Effector memory CD8-positive, alpha-beta T cell (primary cell): Measurements from ENCODE around the gene SPG7.
A peak's percentile ranks its signal among the peaks of the same experiment; 100 is the strongest.

Source experiments
- ATAC-seq: fragments of 150-1000 bp; cut with Tn5 transposase; replicated peaks from 2 replicates; pipeline ENCODE4 v1.10.0; 2021; ENCODE audit warnings: mild to moderate bottlenecking, moderate library complexity
- DNase-seq, 3 experiments: peaks; one replicate each; pipeline ENCODE4 v3.0.0; 2021
- H3K27ac Mint-ChIP-seq, 2 donors: one replicate each; pipeline ENCODE4 v1.8.0; 2022; ENCODE audit warnings: mild to moderate bottlenecking in 2 of 2, mixed read lengths in 2 of 2, moderate library complexity in 2 of 2
- H3K27me3 Mint-ChIP-seq, 2 donors: one replicate each; pipeline ENCODE4 v1.8.0; 2022; ENCODE audit warnings: mixed read lengths in 2 of 2
- H3K36me3 Mint-ChIP-seq: one replicate; pipeline ENCODE4 v1.8.0; 2022; ENCODE audit warnings: mild to moderate bottlenecking, moderate library complexity, mixed read lengths; ENCODE audit not compliant: insufficient read depth
- H3K4me1 Mint-ChIP-seq, 2 donors: one replicate each; pipeline ENCODE4 v1.8.0; 2022; ENCODE audit warnings: low read depth in 2 of 2, mixed read lengths in 2 of 2
- H3K4me3 Mint-ChIP-seq, 2 donors: one replicate each; pipeline ENCODE4 v1.8.0; 2022; ENCODE audit warnings: mild to moderate bottlenecking in 2 of 2, mixed read lengths in 2 of 2, moderate library complexity in 2 of 2
- H3K9me3 Mint-ChIP-seq, 2 donors: one replicate each; pipeline ENCODE4 v1.8.0; 2022; ENCODE audit warnings: mixed read lengths in 2 of 2

The SPG7 gene

GRCh38 chr16:89595330-89596060 lies 87.3 kb downstream of the SPG7 start:
- ATAC-seq (no peak), DNase-seq (no peak)
- Mint-ChIP-seq H3K36me3 (peaks cover 12% of the 10 kb centered on the region), H3K27me3 (no peaks in the 10 kb centered on the region), H3K4me3 (no peak overlapping the region), H3K4me1 (peaks cover 14 to 17% of the 10 kb centered on the region in 2 donors), H3K27ac (no peak overlapping the region), H3K9me3 (no peaks in the 10 kb centered on the region)

DNA sequence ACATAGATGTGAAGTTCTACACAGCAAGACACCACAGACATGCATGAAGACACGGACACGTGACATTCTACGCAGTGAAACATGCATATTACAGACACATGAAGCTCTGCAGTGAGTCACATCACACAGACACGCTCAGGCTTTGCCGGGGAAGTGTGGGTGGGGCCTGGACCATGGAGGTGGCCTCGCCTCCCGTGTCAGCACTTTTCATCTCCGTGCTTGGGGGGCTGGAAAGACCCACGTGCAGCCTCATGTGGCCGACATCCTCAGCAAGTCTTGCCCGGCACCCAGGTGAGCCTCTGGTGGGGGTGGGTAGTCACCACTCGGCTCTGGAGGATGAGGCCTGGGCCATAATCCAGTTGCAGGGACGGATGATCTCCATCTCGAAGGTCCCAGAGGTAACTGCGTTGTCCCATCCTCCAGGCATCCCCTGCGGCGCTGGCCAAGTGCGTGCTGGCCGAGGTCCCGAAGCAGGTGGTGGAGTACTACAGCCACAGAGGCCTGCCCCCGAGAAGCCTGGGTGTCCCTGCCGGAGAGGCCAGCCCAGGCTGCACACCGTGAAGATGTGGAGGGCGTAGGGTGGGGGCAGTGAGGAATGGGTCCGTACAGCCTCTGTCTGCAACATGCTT lies 88.0 kb downstream of the SPG7 start:
- ATAC-seq (no peak), DNase-seq (no peak)
- Mint-ChIP-seq H3K4me1 (peaks cover 14 to 17% of the 10 kb centered on the region in 2 donors), H3K36me3 (peaks cover 12% of the 10 kb centered on the region), H3K27ac (no peak overlapping the region), H3K9me3 (no peaks in the 10 kb centered on the region), H3K27me3 (no peaks in the 10 kb centered on the region), H3K4me3 (no peak overlapping the region)

DNA sequence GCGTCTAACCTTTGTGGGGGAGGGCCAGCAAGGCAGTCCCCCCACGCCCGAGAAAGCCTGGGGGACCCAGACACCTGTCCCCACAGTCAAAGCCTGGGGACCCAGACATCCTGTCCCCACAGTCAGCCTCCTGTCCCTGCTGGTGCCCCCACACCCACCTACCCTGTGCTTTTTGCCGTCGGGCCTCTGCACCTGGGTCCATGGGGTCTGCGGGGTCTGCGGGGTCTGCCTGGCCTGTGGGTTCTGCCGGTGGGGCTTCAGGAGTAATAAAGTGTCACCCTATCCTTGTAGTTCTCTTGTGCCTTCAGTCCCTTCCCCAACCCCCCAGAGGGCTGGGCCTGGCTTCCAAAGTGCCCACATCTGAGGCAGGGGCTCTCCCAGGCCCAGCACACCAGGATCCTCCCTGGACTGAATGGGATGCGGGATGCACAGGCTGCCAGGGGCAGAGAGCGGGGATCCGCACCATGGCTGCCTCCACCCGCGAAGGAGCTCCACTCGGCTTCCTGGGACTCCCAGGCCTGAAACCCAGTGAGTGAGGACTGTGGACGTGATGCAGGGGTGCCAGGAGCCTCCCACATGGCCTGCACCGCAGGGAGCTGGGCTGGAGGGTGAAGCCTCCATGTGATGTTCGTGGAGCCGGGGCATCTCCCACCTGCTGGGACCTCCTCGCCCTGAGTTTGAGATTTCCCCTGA lies 88.9 kb downstream of the SPG7 start:
- Mint-ChIP-seq H3K4me1 (peaks cover 16 to 18% of the 10 kb centered on the region in 2 donors), H3K27ac (no peak overlapping the region), H3K4me3 (no peak overlapping the region), H3K36me3 (peaks cover 12% of the 10 kb centered on the region), H3K27me3 (no peaks in the 10 kb centered on the region), H3K9me3 (no peaks in the 10 kb centered on the region)
- no peak for ATAC-seq
- DNase-seq: no peak

DNA sequence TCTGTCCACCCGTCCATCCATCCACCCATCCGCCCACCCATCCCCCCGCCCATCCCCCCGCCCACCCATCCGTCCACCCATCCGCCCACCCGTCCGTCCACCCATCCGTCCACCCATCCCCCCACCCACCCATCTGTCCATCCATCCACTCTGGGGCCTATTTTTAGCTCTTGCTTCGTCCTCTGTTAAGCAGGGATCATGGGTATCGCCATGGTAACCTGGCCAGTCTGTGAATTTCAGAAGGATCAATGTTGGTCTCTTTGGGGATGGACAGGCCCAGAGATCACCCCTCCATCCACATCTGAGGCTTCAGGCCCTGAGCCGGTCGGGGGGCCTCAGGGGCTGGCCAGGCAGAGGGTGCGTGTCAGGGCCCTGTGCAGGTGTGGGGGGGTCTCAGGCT lies 90.0 kb downstream of the SPG7 start:
- Mint-ChIP-seq H3K27ac (no peak overlapping the region), H3K9me3 (no peaks in the 10 kb centered on the region), H3K4me3 (no peak overlapping the region), H3K36me3 (peaks cover 12% of the 10 kb centered on the region), H3K27me3 (no peaks in the 10 kb centered on the region), H3K4me1 (peaks cover 27 to 29% of the 10 kb centered on the region in 2 donors)
- no peak for ATAC-seq
- no peak for DNase-seq

GRCh38 chr16:89599451-89599858 lies 91.3 kb downstream of the SPG7 start:
- H3K36me3 Mint-ChIP-seq: peaks cover 12% of the 10 kb centered on the region
- no peak overlapping the region for H3K4me3 Mint-ChIP-seq
- H3K27me3 Mint-ChIP-seq: no peaks in the 10 kb centered on the region
- ATAC-seq: peak; percentile 55
- H3K4me1 Mint-ChIP-seq: peaks cover 18 to 23% of the 10 kb centered on the region in 2 donors
- H3K9me3 Mint-ChIP-seq: no peaks in the 10 kb centered on the region
- peak overlapping the region in 1 of 2 donors; percentile 71 for H3K27ac Mint-ChIP-seq
- DNase-seq: peak; percentile 25 to 43 (median 36)

DNA sequence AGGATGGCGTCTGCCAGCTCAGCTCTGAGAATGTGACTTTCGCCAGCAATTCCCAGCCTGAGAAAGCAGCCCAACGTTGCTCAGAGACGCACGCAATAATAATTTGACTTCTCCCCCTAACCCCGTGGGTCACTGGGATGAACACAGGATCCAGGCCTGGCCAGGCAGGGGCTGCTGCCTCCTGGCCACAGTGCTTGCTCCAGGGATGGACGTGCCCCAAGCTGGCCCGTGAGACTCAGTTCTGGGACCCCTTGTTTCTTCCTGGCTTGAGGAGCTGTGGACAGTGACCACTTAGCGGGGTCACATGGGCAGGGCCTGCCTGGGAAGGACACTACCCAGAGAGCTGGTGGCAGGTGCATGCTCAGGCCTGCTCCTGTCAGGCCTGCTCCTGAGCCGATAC lies 91.7 kb downstream of the SPG7 start:
- H3K27me3 Mint-ChIP-seq: no peaks in the 10 kb centered on the region
- H3K4me1 Mint-ChIP-seq: peaks cover 18 to 23% of the 10 kb centered on the region in 2 donors
- peaks cover 12% of the 10 kb centered on the region for H3K36me3 Mint-ChIP-seq
- H3K4me3 Mint-ChIP-seq: no peak overlapping the region
- ATAC-seq: no peak
- H3K9me3 Mint-ChIP-seq: no peaks in the 10 kb centered on the region
- no peak for DNase-seq
- peak overlapping the region in 1 of 2 donors; percentile 17 for H3K27ac Mint-ChIP-seq

- Mint-ChIP-seq H3K27ac (peak overlapping the region; percentile 17 to 76), H3K4me3 (no peak overlapping the region), H3K4me1 (peaks cover 18 to 23% of the 10 kb centered on the region in 2 donors), H3K27me3 (no peaks in the 10 kb centered on the region), H3K36me3 (peaks cover 12% of the 10 kb centered on the region), H3K9me3 (no peaks in the 10 kb centered on the region)
- no peak for DNase-seq
- no peak for ATAC-seq
These were observed 92.2 kb downstream of the SPG7 start for GRCh38 chr16:89600427-89600826.

DNA sequence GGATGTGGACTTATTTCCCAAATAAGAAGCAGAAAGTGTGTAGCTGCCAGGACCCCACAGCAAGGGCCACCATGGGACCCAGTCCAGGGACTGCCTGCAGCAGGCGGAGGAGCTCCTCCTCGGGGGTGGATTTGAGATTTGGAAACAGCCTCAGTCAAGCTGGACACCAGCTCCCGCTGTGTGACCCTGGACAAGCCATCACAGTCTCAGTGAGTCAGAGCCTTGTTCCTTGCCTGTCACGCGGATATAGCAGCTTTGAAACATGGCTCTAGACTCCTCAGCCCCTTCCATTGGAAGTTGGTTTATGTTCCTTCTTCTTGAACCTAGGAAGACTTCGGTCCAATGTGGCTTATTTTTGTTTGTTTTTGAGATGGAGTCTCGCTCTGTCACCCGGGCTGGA lies 92.8 kb downstream of the SPG7 start:
- ATAC-seq (no peak), DNase-seq (no peak)
- no peaks in the 10 kb centered on the region for H3K27me3 Mint-ChIP-seq
- peak overlapping the region; percentile 17 to 76 for H3K27ac Mint-ChIP-seq
- peaks cover 12% of the 10 kb centered on the region for H3K36me3 Mint-ChIP-seq
- no peaks in the 10 kb centered on the region for H3K9me3 Mint-ChIP-seq
- no peak overlapping the region for H3K4me3 Mint-ChIP-seq
- peaks cover 18 to 20% of the 10 kb centered on the region in 2 donors for H3K4me1 Mint-ChIP-seq

GRCh38 chr16:89601906-89602272 lies 93.7 kb downstream of the SPG7 start:
- H3K27ac Mint-ChIP-seq: no peak overlapping the region
- peaks cover 18 to 20% of the 10 kb centered on the region in 2 donors for H3K4me1 Mint-ChIP-seq
- ATAC-seq (no peak), DNase-seq (no peak)
- no peaks in the 10 kb centered on the region for H3K27me3 Mint-ChIP-seq
- peaks cover 12% of the 10 kb centered on the region for H3K36me3 Mint-ChIP-seq
- peak overlapping the region in 1 of 2 donors; percentile 63 for H3K4me3 Mint-ChIP-seq
- H3K9me3 Mint-ChIP-seq: no peaks in the 10 kb centered on the region

DNA sequence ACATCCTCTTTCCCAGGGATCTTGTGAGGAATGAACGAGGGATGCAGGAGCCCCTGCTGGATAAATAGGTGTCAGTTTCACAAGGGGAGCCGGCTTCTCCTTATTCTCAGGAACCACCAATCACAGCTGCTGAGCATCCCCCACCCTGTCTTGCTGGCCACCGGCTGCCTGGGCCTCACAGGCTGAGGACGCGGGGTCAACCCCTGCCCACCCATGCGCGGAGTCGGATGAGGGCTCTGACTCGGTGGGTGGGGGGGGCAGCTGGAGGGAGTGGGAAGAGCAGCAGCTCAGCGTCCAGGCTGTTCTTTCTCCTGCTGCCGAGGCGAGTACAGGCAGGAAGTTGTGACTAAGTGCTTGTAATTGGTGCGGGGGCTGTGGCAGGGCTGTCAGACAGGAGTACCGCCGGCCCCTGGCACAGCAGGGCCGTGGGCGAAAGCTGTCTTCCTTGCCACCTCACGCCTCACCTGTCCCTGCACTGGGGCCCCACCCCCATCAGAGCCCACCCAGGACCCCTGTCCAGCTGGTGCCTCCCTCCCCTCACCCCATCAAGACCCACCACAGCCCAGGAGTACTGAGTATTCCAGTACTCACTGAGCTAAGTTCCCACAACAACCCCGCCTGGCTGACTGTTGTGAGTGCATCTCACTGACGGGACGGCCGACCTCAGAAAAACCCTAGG lies 94.2 kb downstream of the SPG7 start:
- DNase-seq: peak; percentile 46 to 51 (median 50)
- peak; percentile 90 for ATAC-seq
- peak overlapping the region; percentile 25 to 49 for H3K27ac Mint-ChIP-seq
- no peaks in the 10 kb centered on the region for H3K9me3 Mint-ChIP-seq
- H3K4me3 Mint-ChIP-seq: peak overlapping the region; percentile 48 to 63
- H3K4me1 Mint-ChIP-seq: peaks cover 18 to 20% of the 10 kb centered on the region in 2 donors
- no peaks in the 10 kb centered on the region for H3K27me3 Mint-ChIP-seq
- H3K36me3 Mint-ChIP-seq: peaks cover 12% of the 10 kb centered on the region

DNA sequence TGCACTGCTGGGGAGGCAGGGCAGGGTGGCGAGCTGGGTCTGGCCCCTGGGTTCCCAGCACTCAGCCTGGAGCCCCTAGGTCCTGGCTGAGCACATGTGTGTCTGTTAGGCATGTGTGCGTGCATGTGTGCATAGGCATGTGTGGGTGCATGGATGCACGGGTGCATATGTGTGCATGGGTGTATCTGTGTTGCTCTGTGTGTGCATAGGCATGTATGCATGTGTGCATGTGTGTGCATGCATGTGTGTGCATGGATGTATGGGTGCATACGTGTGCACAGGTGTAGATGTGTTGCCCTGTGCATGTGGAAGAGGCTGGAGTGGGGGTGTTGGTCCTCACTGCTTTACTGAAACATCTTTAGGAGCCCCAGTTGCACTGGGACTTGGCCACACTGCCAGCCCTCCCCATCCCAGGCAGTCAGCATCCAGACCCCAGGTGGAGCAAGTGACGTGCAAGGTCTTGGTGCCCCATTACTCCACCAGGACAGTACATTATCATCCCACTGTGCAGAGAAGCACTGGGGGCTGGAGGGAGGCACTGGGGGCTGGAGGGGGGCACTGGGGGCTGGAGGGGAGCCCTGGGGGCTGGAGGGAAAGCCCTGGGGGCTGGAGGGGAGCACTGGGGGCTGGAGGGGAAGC lies 94.9 kb downstream of the SPG7 start:
- no peak for ATAC-seq
- DNase-seq: no peak
- Mint-ChIP-seq H3K36me3 (peaks cover 11% of the 10 kb centered on the region), H3K9me3 (no peaks in the 10 kb centered on the region), H3K4me1 (peaks cover 18 to 20% of the 10 kb centered on the region in 2 donors), H3K27me3 (no peaks in the 10 kb centered on the region), H3K4me3 (peak overlapping the region; percentile 48 to 63), H3K27ac (peak overlapping the region; percentile 25 to 49)

DNA sequence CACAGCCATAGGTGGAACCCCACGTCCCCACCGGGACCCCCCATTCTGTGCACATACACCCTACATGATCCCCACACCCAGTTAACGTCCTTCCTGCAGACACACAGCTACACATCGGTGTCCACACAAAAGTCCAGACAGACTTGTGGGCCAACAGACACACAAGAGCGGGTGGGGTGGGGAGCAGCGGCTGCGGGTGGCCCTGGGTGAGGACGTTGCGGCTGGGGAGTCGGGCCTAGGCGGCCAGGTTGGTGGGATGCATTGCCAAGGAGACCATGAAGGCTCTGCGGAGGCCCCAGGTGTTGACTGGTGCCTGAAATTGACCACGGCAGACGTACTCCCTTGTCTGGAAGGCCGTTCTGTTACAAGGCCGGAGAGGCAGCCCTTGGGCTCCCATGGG lies 96.6 kb downstream of the SPG7 start:
- ATAC-seq: no peak
- H3K27me3 Mint-ChIP-seq: no peaks in the 10 kb centered on the region
- H3K27ac Mint-ChIP-seq: no peak overlapping the region
- H3K9me3 Mint-ChIP-seq: no peaks in the 10 kb centered on the region
- DNase-seq: no peak
- no peak overlapping the region for H3K4me3 Mint-ChIP-seq
- peaks cover 5% of the 10 kb centered on the region for H3K36me3 Mint-ChIP-seq
- peaks cover 13 to 16% of the 10 kb centered on the region in 2 donors for H3K4me1 Mint-ChIP-seq
